Sigmoid colon (tissue), 7 donors: Measurements from ENCODE around the gene SLC13A4. TPM values are rescaled to one million over a fixed set of nuclear protein-coding genes. Genes with fewer than 3 reads are reported as not detected.
"Not testable (repeated sequence)": the region's sequence is repeated elsewhere in the genome, so short reads cannot be mapped to it uniquely, and the experiment has no call there.

Experiments
- DNase-seq: peaks from one replicate; pipeline ENCODE4 v3.0.0-alpha.2; 2019
- H3K27ac ChIP-seq, 4 donors: fragments of 200-600 bp; sonication (generic); one replicate each; pipeline ENCODE4 v1.5.1; 2016 to 2019; ENCODE audit warnings: mild to moderate bottlenecking in 1 of 4
- H3K27me3 ChIP-seq, 3 donors: fragments of 200-600 bp; sonication (generic); one replicate each; pipeline ENCODE4 v1.5.1; 2019; ENCODE audit warnings: mild to moderate bottlenecking in 1 of 3
- H3K36me3 ChIP-seq, 4 donors: fragments of 200-600 bp; sonication (generic); one replicate each; pipeline ENCODE4 v1.5.1; 2016 to 2019
- H3K4me1 ChIP-seq, 4 donors: fragments of 200-600 bp; sonication (generic); one replicate each; pipeline ENCODE4 v1.5.1; 2017 to 2019
- H3K4me3 ChIP-seq, 4 donors: fragments of 200-600 bp; sonication (generic); one replicate each; pipeline ENCODE4 v1.5.1; 2017 to 2019; ENCODE audit warnings: mild to moderate bottlenecking in 2 of 4, moderate library complexity in 1 of 4
- H3K9me3 ChIP-seq, 4 donors: fragments of 200-600 bp in 3 of 4; sonication (generic) in 3 of 4; one replicate each; pipeline versions ENCODE4 v1.5.1 to v1.6.1; 2013 to 2019
- EP300 ChIP-seq, 4 donors: sonication (generic); formaldehyde crosslinking; IDR thresholded peaks; one replicate each; pipeline ENCODE4 v1.6.1; 2017; ENCODE audit warnings: antibody characterized with exemption in 4 of 4
- POLR2A ChIP-seq, 2 donors: fragments of 450-650 bp; IDR thresholded peaks; one replicate each; pipeline ENCODE4 v1.6.1; 2016; ENCODE audit warnings: antibody characterized with exemption in 2 of 2, mild to moderate bottlenecking in 2 of 2, moderate library complexity in 2 of 2
- POLR2AphosphoS5 ChIP-seq, 4 donors: sonication (generic); formaldehyde crosslinking; IDR thresholded peaks; one replicate each; pipeline ENCODE4 v1.6.1; 2017; ENCODE audit warnings: antibody characterized with exemption in 4 of 4
- WGBS, 2 donors: extraction: QIAGEN DNeasy Blood & Tissue Kit; methylation state at CpG; one replicate each; pipeline ENCODE4 v1.1.7; 2013; 5-methylcytosine and 5-hydroxymethylcytosine counted together
- intact Hi-C: fragments of 100-400 bp; cut with DNase I; formaldehyde crosslinking; loops from one replicate; pipeline ENCODE4 v1.15.1; 2023
- polyA plus RNA-seq, 3 donors: library from polyadenylated mRNA; stranded (reverse); fragments of 200-250 nt; gene quantifications; one replicate each; pipeline ENCODE4 v1.2.3, GENCODE V29; 2013
- total RNA-seq, 4 donors: library from RNA; depleted of rRNA; stranded (reverse); fragments of >200 nt; gene quantifications; one replicate each; pipeline ENCODE4 v1.1.0, GENCODE V29; 2016
- TF ChIP-seq, protein P1 (sequence below), 4 experiments: fragments of 450-650 bp in 3 of 4; fragments of 200-600 bp in 1 of 4; IDR thresholded peaks; one replicate each; pipeline ENCODE4 v1.5.1; 2016 to 2019; ENCODE audit warnings: antibody characterized with exemption in 4 of 4, mild to moderate bottlenecking in 3 of 4, moderate library complexity in 2 of 4
- donor health status: healthy with polysubstance abuse.
- donor health status: Bipolar disorder and iron deficiency.
- donor health status: healthy.

SLC13A4 gene
- total and polyA plus RNA-seq, 7 donors: 0.12 to 0.60 (median 0.28) TPM; not detected in 4

- WGBS, 2 donors: 96 to 99% methylated on average over 4 of the region's 4 CpGs
- intact Hi-C loops: no loop called here
Observed at GRCh38 chr7:135693558-135693957, 34.4 kb downstream of the SLC13A4 start.

DNA sequence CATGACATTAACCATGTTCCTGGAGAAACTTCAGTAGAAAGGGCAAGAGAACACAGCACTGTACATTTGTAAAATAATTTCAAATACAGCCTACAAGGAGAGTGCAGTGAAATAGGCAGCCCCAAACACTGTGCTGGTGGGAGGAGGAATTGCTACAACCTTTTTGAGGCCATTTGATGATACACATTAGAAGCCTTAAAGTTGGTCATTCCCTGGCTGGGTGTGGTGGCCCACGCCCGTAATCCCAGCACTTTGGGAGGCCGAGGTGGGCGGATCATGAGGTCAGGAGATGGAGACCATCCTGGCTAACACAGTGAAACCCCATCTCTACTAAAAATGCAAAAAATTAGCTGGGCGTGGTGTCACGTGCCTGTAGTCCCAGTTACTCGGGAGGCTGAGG lies 35.4 kb downstream of the SLC13A4 start:
- H3K4me3 ChIP-seq: not testable (repeated sequence)
- peaks cover 0 to 40% (median 3%) of the 10 kb centered on the region in 4 donors for H3K36me3 ChIP-seq
- WGBS, 2 donors: 91 to 95% methylated on average over 7 of the region's 7 CpGs

More at GRCh38 chr7:135693558-135693957, 34.4 kb downstream of the SLC13A4 start:
- Histone ChIP-seq H3K4me3 (no peak overlapping the region), H3K27me3 (no peaks in the 10 kb centered on the region), H3K27ac (no peak overlapping the region), H3K9me3 (no peaks in the 10 kb centered on the region), H3K36me3 (peaks cover 0 to 40% (median 3%) of the 10 kb centered on the region in 4 donors), H3K4me1 (peaks cover 0 to 7% (median 0%) of the 10 kb centered on the region in 4 donors)
- no peak for DNase-seq
- TF ChIP-seq, protein P1, sequence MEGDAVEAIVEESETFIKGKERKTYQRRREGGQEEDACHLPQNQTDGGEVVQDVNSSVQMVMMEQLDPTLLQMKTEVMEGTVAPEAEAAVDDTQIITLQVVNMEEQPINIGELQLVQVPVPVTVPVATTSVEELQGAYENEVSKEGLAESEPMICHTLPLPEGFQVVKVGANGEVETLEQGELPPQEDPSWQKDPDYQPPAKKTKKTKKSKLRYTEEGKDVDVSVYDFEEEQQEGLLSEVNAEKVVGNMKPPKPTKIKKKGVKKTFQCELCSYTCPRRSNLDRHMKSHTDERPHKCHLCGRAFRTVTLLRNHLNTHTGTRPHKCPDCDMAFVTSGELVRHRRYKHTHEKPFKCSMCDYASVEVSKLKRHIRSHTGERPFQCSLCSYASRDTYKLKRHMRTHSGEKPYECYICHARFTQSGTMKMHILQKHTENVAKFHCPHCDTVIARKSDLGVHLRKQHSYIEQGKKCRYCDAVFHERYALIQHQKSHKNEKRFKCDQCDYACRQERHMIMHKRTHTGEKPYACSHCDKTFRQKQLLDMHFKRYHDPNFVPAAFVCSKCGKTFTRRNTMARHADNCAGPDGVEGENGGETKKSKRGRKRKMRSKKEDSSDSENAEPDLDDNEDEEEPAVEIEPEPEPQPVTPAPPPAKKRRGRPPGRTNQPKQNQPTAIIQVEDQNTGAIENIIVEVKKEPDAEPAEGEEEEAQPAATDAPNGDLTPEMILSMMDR (IDR thresholded peaks at IDR 0.05): no peak
- TF ChIP-seq EP300 (IDR thresholded peaks at IDR 0.05): no peak

DNA sequence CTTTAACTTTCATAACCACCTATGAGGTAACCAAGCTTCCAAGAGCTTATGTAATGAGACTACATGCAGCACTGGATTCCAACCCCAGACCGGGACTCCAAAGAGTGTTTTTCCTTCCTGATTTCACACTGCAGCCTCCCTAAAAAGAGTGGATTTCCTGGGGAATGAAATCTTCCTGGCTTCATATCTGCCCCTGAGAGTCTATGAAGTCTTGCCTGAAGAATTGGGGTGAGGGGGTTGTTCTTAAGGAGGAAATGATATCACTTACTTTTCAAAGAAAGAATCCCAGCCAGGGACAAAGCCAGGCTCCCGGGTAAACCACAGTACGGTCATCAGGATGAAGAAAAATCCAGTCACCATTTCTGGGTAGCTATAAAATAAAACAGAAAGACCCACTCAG lies 35.9 kb downstream of the SLC13A4 start:
- no peak overlapping the region for H3K27ac ChIP-seq
- peaks cover 0 to 40% (median 3%) of the 10 kb centered on the region in 4 donors for H3K36me3 ChIP-seq
- WGBS, 2 donors: 92% methylated on average over 3 of the region's 3 CpGs
- no peaks in the 10 kb centered on the region for H3K27me3 ChIP-seq
- TF ChIP-seq POLR2AphosphoS5 (IDR thresholded peaks at IDR 0.05) (no peak), EP300 (IDR thresholded peaks at IDR 0.05) (no peak), POLR2A (IDR thresholded peaks at IDR 0.05) (no peak)
- TF ChIP-seq, protein P1 (IDR thresholded peaks at IDR 0.05): no peak
- DNase-seq: no peak
- H3K4me3 ChIP-seq: no peak overlapping the region
- intact Hi-C loops: no loop called here
- peaks cover 0 to 4% (median 0%) of the 10 kb centered on the region in 4 donors for H3K4me1 ChIP-seq
- H3K9me3 ChIP-seq: no peaks in the 10 kb centered on the region

More for the DNA sequence above, 35.4 kb downstream of the SLC13A4 start:
- H3K9me3 ChIP-seq, intact Hi-C loops, H3K27me3 ChIP-seq, DNase-seq, H3K4me1 ChIP-seq, H3K27ac ChIP-seq: not testable (repeated sequence)

GRCh38 chr7:135690566-135690965 lies 37.4 kb downstream of the SLC13A4 start:
- Histone ChIP-seq H3K4me3 (no peak overlapping the region), H3K27ac (no peak overlapping the region), H3K27me3 (no peaks in the 10 kb centered on the region), H3K9me3 (no peaks in the 10 kb centered on the region), H3K4me1 (no peaks in the 10 kb centered on the region), H3K36me3 (peaks cover 0 to 45% (median 3%) of the 10 kb centered on the region in 4 donors)
- intact Hi-C loops: no loop called here
- TF ChIP-seq POLR2AphosphoS5 (IDR thresholded peaks at IDR 0.05) (no peak), POLR2A (IDR thresholded peaks at IDR 0.05) (no peak), EP300 (IDR thresholded peaks at IDR 0.05) (no peak)
- TF ChIP-seq, protein P1 (IDR thresholded peaks at IDR 0.05): no peak
- 97 to 98% methylated on average over 3 of the region's 3 CpGs for WGBS, 2 donors
- DNase-seq: no peak

- Histone ChIP-seq H3K4me3 (no peak overlapping the region), H3K27me3 (no peaks in the 10 kb centered on the region), H3K4me1 (peaks cover 0 to 15% (median 8%) of the 10 kb centered on the region in 4 donors), H3K9me3 (no peaks in the 10 kb centered on the region), H3K27ac (no peak overlapping the region), H3K36me3 (peaks cover 0 to 34% (median 3%) of the 10 kb centered on the region in 4 donors)
- WGBS, 2 donors: 0% methylated on average over 1 of the region's 1 CpG
- TF ChIP-seq POLR2AphosphoS5 (IDR thresholded peaks at IDR 0.05): no peak
- TF ChIP-seq, protein P1 (IDR thresholded peaks at IDR 0.05): no peak
- no peak for TF ChIP-seq POLR2A (IDR thresholded peaks at IDR 0.05)
- no peak for TF ChIP-seq EP300 (IDR thresholded peaks at IDR 0.05)
- intact Hi-C loops: no loop called here
- DNase-seq: no peak
Observed at GRCh38 chr7:135687466-135687865, 40.5 kb downstream of the SLC13A4 start.
